Liver (tissue), 5 donors: ENCODE data around the gene RBM6. TPM values are rescaled to one million over a fixed set of nuclear protein-coding genes. Genes with fewer than 3 reads are reported as not detected.

Experiments
- FOXA1 ChIP-seq: IDR thresholded peaks from 2 replicates; pipeline ENCODE4 v1.6.1; 2016; ENCODE audit warnings: antibody characterized with exemption
- GABPA ChIP-seq, 2 donors: IDR thresholded peaks in 1 of 2; conservative IDR thresholded peaks in 1 of 2; 2 replicates each; pipeline ENCODE4 v1.6.1; 2016; ENCODE audit warnings: antibody characterized with exemption in 2 of 2, mild to moderate bottlenecking in 1 of 2, moderate library complexity in 1 of 2
- HNF4G ChIP-seq: IDR thresholded peaks from 2 replicates; pipeline ENCODE4 v1.6.1; 2016; ENCODE audit warnings: antibody characterized with exemption
- JUND ChIP-seq, 2 donors: IDR thresholded peaks; 2 replicates each; pipeline ENCODE4 v1.6.1; 2016; ENCODE audit warnings: antibody characterized with exemption in 2 of 2
- NR2F2 ChIP-seq: IDR thresholded peaks from 2 replicates; pipeline ENCODE4 v1.6.1; 2016; ENCODE audit warnings: antibody characterized with exemption
- RAD21 ChIP-seq, 2 donors: IDR thresholded peaks; 2 replicates each; pipeline ENCODE4 v1.6.1; 2016; ENCODE audit warnings: antibody characterized with exemption in 2 of 2, mild to moderate bottlenecking in 2 of 2
- SP1 ChIP-seq: IDR thresholded peaks from 2 replicates; pipeline ENCODE4 v1.6.1; 2018; ENCODE audit warnings: antibody characterized with exemption, mild to moderate bottlenecking
- TAF1 ChIP-seq: conservative IDR thresholded peaks from 2 replicates; pipeline ENCODE4 v1.6.1; 2016; ENCODE audit warnings: antibody characterized with exemption, mild to moderate bottlenecking
- polyA plus RNA-seq, 2 donors: library from polyadenylated mRNA; stranded (reverse) in 1 of 2; unstranded in 1 of 2; fragments of 200-250 nt in 1 of 2; fragments of >200 nt in 1 of 2; fragmentation: Nextera tagmentation in 1 of 2; extraction: Ambion mirVana in 1 of 2; gene quantifications; one replicate each; pipeline versions ENCODE4 v1.2.1 to v1.2.3, GENCODE V29; 2013 to 2015
- total RNA-seq, 2 donors: library from RNA; depleted of rRNA; stranded (reverse); fragments of >200 nt; gene quantifications; one replicate each; pipeline ENCODE4 v1.2.3, GENCODE V29; 2014
- TF ChIP-seq, protein P1 (sequence below): fragments of 150-350 bp; IDR thresholded peaks from 2 replicates; pipeline ENCODE4 v1.5.1; 2017; ENCODE audit warnings: improper control_type of control experiment, low read depth, low read length; ENCODE audit not compliant: missing input control
- TF ChIP-seq, protein P2 (sequence below): IDR thresholded peaks from 2 replicates; pipeline ENCODE4 v1.6.1; 2016; ENCODE audit warnings: antibody characterized with exemption
- donor health status: healthy.
- donor health status: healthy.
- donor health status: healthy.

Gene RBM6
- total and polyA plus RNA-seq, 4 donors = 10.9 to 59.2 (median 37.5) TPM

DNA sequence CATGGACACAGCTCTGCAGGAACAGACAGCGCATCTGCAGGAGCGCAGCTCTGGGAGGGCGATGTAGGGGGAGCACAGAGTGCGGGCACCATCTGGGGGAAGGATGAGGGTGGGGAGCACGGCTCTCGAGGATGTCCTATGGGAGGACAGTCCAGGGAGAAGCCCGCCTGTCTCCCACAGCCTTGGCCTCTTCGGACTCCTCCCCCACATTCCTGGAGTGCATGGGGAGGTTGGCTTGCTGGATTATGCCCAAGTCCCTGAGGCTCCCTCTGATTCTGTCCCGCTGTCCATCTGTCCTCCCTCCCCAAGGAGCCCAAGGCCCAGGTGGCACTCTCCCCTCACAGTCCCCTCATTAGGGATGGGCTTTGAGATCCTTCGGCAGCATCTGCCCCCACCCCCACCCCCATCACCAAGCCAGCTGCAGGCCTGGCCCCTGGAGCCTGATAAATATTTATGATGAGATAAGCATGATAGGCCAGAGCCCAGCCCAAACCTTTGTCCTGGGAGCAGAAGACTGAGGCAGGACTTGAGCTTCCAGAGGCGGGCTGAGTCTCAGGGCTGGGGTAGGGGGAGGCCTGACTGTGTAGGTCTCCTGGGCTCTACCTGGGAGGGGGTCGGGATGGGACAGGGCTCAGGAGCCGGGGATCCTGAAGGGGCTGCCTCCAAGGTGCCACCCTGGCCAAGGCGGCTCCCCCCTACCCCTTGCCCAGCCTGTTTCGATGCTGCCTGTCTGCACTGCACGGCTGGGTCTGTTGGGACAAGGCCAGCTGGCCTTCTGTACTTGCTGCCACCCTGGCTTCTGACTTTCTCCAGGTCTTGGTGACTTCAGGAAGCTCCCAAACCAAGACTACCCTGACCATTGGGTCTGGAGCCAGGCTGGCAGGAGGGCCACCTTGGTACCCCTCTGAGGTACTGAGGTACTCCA lies 186.6 kb downstream of the RBM6 start (continued):
- no peak for TF ChIP-seq HNF4G
- TF ChIP-seq FOXA1 = no peak
- no peak for TF ChIP-seq JUND (IDR thresholded peaks at IDR 0.05)
- TF ChIP-seq SP1 = no peak
- TF ChIP-seq RAD21 (IDR thresholded peaks at IDR 0.05) = no peak
- TF ChIP-seq GABPA (IDR thresholded peaks at IDR 0.05 in 1 of 2, conservative IDR thresholded peaks at IDR 0.05 in 1 of 2) = no peak
- TF ChIP-seq, protein P1, sequence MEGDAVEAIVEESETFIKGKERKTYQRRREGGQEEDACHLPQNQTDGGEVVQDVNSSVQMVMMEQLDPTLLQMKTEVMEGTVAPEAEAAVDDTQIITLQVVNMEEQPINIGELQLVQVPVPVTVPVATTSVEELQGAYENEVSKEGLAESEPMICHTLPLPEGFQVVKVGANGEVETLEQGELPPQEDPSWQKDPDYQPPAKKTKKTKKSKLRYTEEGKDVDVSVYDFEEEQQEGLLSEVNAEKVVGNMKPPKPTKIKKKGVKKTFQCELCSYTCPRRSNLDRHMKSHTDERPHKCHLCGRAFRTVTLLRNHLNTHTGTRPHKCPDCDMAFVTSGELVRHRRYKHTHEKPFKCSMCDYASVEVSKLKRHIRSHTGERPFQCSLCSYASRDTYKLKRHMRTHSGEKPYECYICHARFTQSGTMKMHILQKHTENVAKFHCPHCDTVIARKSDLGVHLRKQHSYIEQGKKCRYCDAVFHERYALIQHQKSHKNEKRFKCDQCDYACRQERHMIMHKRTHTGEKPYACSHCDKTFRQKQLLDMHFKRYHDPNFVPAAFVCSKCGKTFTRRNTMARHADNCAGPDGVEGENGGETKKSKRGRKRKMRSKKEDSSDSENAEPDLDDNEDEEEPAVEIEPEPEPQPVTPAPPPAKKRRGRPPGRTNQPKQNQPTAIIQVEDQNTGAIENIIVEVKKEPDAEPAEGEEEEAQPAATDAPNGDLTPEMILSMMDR = no peak
- TF ChIP-seq TAF1 = no peak
- TF ChIP-seq, protein P2, sequence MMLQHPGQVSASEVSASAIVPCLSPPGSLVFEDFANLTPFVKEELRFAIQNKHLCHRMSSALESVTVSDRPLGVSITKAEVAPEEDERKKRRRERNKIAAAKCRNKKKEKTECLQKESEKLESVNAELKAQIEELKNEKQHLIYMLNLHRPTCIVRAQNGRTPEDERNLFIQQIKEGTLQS = no peak
- no peak for TF ChIP-seq NR2F2

Other genes with a start within 250 kb of the RBM6 start
- not detected for gene AMIGO3, start 220.5 kb upstream of the RBM6 start, total RNA-seq
- gene AMIGO3, start 220.5 kb upstream of the RBM6 start, polyA plus RNA-seq = 1 to 10 TPM in 1 of 2 donors, under 1 TPM in 1; 0.11 to 1.1 TPM
- gene GMPPB, start 216.2 kb upstream of the RBM6 start, total RNA-seq = 10 to 100 TPM; 12.6 to 57.7 TPM
- 10 to 100 TPM; 13.4 to 57.8 TPM for gene GMPPB, start 216.2 kb upstream of the RBM6 start, polyA plus RNA-seq
- 10 to 100 TPM; 22.9 to 32.3 TPM for gene IP6K1, start 153.6 kb upstream of the RBM6 start, total RNA-seq
- 10 to 100 TPM in 1 of 2 donors, 1 to 10 TPM in 1; 6.6 to 13.2 TPM for gene IP6K1, start 153.6 kb upstream of the RBM6 start, polyA plus RNA-seq
- not detected for gene CDHR4, start 140.3 kb upstream of the RBM6 start, total RNA-seq
- gene CDHR4, start 140.3 kb upstream of the RBM6 start, polyA plus RNA-seq = not detected
- gene INKA1, start 136.9 kb upstream of the RBM6 start, total RNA-seq = 1 to 10 TPM in 1 of 2 donors, under 1 TPM in 1; 0.84 to 4.2 TPM
- gene INKA1, start 136.9 kb upstream of the RBM6 start, polyA plus RNA-seq = 1 to 10 TPM; 1.2 TPM
- 10 to 100 TPM; 15.8 to 29.5 TPM for gene UBA7, start 126.2 kb upstream of the RBM6 start, total RNA-seq
- 10 to 100 TPM; 14.6 TPM for gene UBA7, start 126.2 kb upstream of the RBM6 start, polyA plus RNA-seq
- 1 to 10 TPM in 1 of 2 donors, under 1 TPM in 1; 0.42 to 7.9 TPM for gene TRAIP, start 83.6 kb upstream of the RBM6 start, total RNA-seq
- under 1 TPM; 0.47 to 0.81 TPM for gene TRAIP, start 83.6 kb upstream of the RBM6 start, polyA plus RNA-seq
- gene CAMKV, start 70.2 kb upstream of the RBM6 start, total RNA-seq = not detected
- not detected for gene CAMKV, start 70.2 kb upstream of the RBM6 start, polyA plus RNA-seq
- gene MST1R, start 36.3 kb upstream of the RBM6 start, total RNA-seq = under 1 TPM; 0.23 to 0.42 TPM
- under 1 TPM; 0.10 to 0.56 TPM for gene MST1R, start 36.3 kb upstream of the RBM6 start, polyA plus RNA-seq
- gene MON1A, start 10.3 kb upstream of the RBM6 start, total RNA-seq = 1 to 10 TPM; 4.6 to 9.0 TPM
- gene MON1A, start 10.3 kb upstream of the RBM6 start, polyA plus RNA-seq = 1 to 10 TPM; 7.4 to 9.5 TPM
- 100 to 1,000 TPM in 1 of 2 donors, 10 to 100 TPM in 1; 94.0 to 142 TPM for gene RBM5, start 148.8 kb downstream of the RBM6 start, total RNA-seq
- 10 to 100 TPM; 21.2 to 34.5 TPM for gene RBM5, start 148.8 kb downstream of the RBM6 start, polyA plus RNA-seq
- gene SEMA3F, start 215.2 kb downstream of the RBM6 start, total RNA-seq = 1 to 10 TPM; 1.6 to 4.8 TPM
- 1 to 10 TPM in 1 of 2 donors, under 1 TPM in 1; 0.60 to 2.7 TPM for gene SEMA3F, start 215.2 kb downstream of the RBM6 start, polyA plus RNA-seq